Endothelial cell of umbilical vein (primary cell): Measurements from ENCODE around the gene CD200. TPM values are rescaled to one million over a fixed set of nuclear protein-coding genes. Genes with fewer than 3 reads are reported as not detected.

Experiments
- BruUV-seq: library from RNA; stranded (reverse); fragments of 400-500 nt; replicated peaks from 2 replicates; lab custom pipeline; 2021; lab: Mats Ljungman, UMichigan
- CTCF ChIA-PET: fragments of 300-600, 350-600 bp; sonication (Branson Sonifier 250); formaldehyde crosslinking; loops from one replicate; lab custom pipeline; 2021; ENCODE audit warnings: antibody characterized with exemption, inconsistent platforms; lab: Charles Lee
- POLR2A ChIA-PET: fragments of 300-600, 350-600 bp; sonication (Branson Sonifier 250); formaldehyde crosslinking; loops from one replicate; lab custom pipeline; 2021; ENCODE audit warnings: antibody characterized with exemption, inconsistent platforms; lab: Charles Lee
- DNase-seq: peaks from one replicate; pipeline ENCODE4 v3.0.0-alpha.2; 2011; ENCODE audit warnings: low read depth, low spot score
- FAIRE-seq: peaks from 2 replicates; lab custom pipeline; 2011; peaks lifted over from hg19 to GRCh38; lab: Jason Lieb, UNC
- H2AFZ ChIP-seq: 2 replicates; pipeline ENCODE4 v1.6.0; 2012; ENCODE audit warnings: low read depth, low read length, control low read depth, inconsistent platforms
- H3K27ac ChIP-seq: 2 replicates; pipeline ENCODE4 v1.5.1; 2011; ENCODE audit warnings: low read depth, mild to moderate bottlenecking, control low read depth, low read length, moderate library complexity; ENCODE audit not compliant: insufficient read depth
- H3K27me3 ChIP-seq, 2 experiments: 2 replicates each; pipeline versions ENCODE4 v1.6.0 to v1.6.1; 2011; ENCODE audit warnings: low read length in 2 of 2, mixed read lengths in 1 of 2; ENCODE audit not compliant: control insufficient read depth in 2 of 2, insufficient read depth in 2 of 2
- H3K36me3 ChIP-seq, 2 experiments: 2 replicates in 1 of 2; 3 replicates in 1 of 2; pipeline ENCODE4 v1.5.1; 2011; ENCODE audit warnings: low read length in 2 of 2, mild to moderate bottlenecking in 1 of 2, moderate library complexity in 1 of 2; ENCODE audit not compliant: control insufficient read depth in 2 of 2, insufficient read depth in 2 of 2; ENCODE audit errors: extremely low read depth in 1 of 2
- H3K4me1 ChIP-seq: 3 replicates; pipeline ENCODE4 v1.5.1; 2011; ENCODE audit warnings: mild to moderate bottlenecking, low read length; ENCODE audit not compliant: control insufficient read depth, insufficient read depth; ENCODE audit errors: extremely low read depth
- H3K4me2 ChIP-seq: 2 replicates; pipeline ENCODE4 v1.6.1; 2011; ENCODE audit warnings: low read length, control low read depth, mixed read lengths; ENCODE audit not compliant: insufficient read depth
- H3K4me3 ChIP-seq, 3 experiments: fragments of 200-600 bp in 1 of 3; sonication (generic), shearing (Covaris generic) in 1 of 3; replicated peaks in 1 of 3; 2 replicates each; pipeline ENCODE4 v1.5.1; 2011 to 2016; ENCODE audit warnings: control low read depth in 3 of 3, low read length in 3 of 3, mild to moderate bottlenecking in 2 of 3, inconsistent platforms in 1 of 3, low read depth in 1 of 3, moderate library complexity in 1 of 3; ENCODE audit not compliant: insufficient read depth in 1 of 3
- H3K79me2 ChIP-seq: 2 replicates; pipeline ENCODE4 v1.6.0; 2012; ENCODE audit warnings: low read length, inconsistent platforms; ENCODE audit not compliant: control insufficient read depth, insufficient read depth
- H3K9ac ChIP-seq: replicated peaks from 2 replicates; pipeline ENCODE3; 2011; ENCODE audit warnings: low read length, control low read depth; ENCODE audit not compliant: insufficient read depth; ENCODE audit errors: extremely low read depth
- H3K9me1 ChIP-seq: replicated peaks from 3 replicates; pipeline ENCODE4 v1.6.0; 2011; ENCODE audit warnings: mild to moderate bottlenecking, low read length; ENCODE audit not compliant: control insufficient read depth, insufficient read depth; ENCODE audit errors: extremely low read depth
- H3K9me3 ChIP-seq: replicated peaks from 2 replicates; pipeline ENCODE4 v1.5.1; 2012; ENCODE audit warnings: low read length, inconsistent platforms; ENCODE audit not compliant: control insufficient read depth, insufficient read depth
- H4K20me1 ChIP-seq: replicated peaks from 2 replicates; pipeline ENCODE3; 2011; ENCODE audit warnings: mild to moderate bottlenecking, low read length; ENCODE audit not compliant: control insufficient read depth, insufficient read depth; ENCODE audit errors: extremely low read depth
- CTCF ChIP-seq, 2 donors: IDR thresholded peaks; 1 replicate in 1 of 2; 2 replicates in 1 of 2; pipeline ENCODE4 v1.5.1; 2011; ENCODE audit warnings: low read length in 2 of 2, mild to moderate bottlenecking in 2 of 2, moderate library complexity in 2 of 2, control low read depth in 1 of 2, inconsistent platforms in 1 of 2, low read depth in 1 of 2; ENCODE audit not compliant: insufficient read depth in 1 of 2; ENCODE audit errors: extremely low read depth in 1 of 2
- EZH2 ChIP-seq: IDR thresholded peaks from 2 replicates; pipeline ENCODE4 v1.6.1; 2012; ENCODE audit warnings: borderline replicate concordance, low read depth, mild to moderate bottlenecking, moderate library complexity, low read length, inconsistent platforms; ENCODE audit not compliant: severe bottlenecking
- FOS ChIP-seq: IDR thresholded peaks from 2 replicates; pipeline ENCODE4 v1.6.1; 2011; ENCODE audit warnings: mild to moderate bottlenecking, low read length, moderate library complexity, borderline replicate concordance; ENCODE audit not compliant: insufficient read depth
- JUN ChIP-seq: IDR thresholded peaks from 2 replicates; pipeline ENCODE4 v1.6.1; 2011; ENCODE audit warnings: borderline replicate concordance, low read depth; ENCODE audit not compliant: insufficient read length, insufficient read depth
- MYC ChIP-seq: IDR thresholded peaks from one replicate; pipeline ENCODE4 v1.6.1; 2011; ENCODE audit warnings: mild to moderate bottlenecking, low read depth, low read length
- POLR2A ChIP-seq: IDR thresholded peaks from 2 replicates; pipeline ENCODE4 v1.6.1; 2012; ENCODE audit warnings: low read depth, mild to moderate bottlenecking, control low read depth, low read length
- POLR2AphosphoS5 ChIP-seq: IDR thresholded peaks from 2 replicates; pipeline ENCODE4 v1.6.1; 2012; ENCODE audit warnings: low read depth, mild to moderate bottlenecking, control low read depth, low read length, moderate library complexity; ENCODE audit not compliant: insufficient read depth
- dilution Hi-C: fragments of 300-500 bp; cut with MboI; formaldehyde crosslinking; loops from one replicate; pipeline ENCODE4 v1.15.0; 2019; ENCODE audit warnings: low sequenced_read_pairs; ENCODE audit not compliant: extremely low pct_ligation_motif_present
- intact Hi-C: fragments of 100-400 bp; cut with micrococcal nuclease; formaldehyde crosslinking; loops from one replicate; pipeline ENCODE4 v1.10.0; 2022
- polyA plus RNA-seq, 4 experiments: library from polyadenylated mRNA; depleted of rRNA in 3 of 4; stranded (reverse) in 3 of 4; unstranded in 1 of 4; fragments of >200 nt; gene quantifications; 2 replicates each; pipeline versions ENCODE4 v1.2.1 to v1.2.3, GENCODE V29; 2011 to 2012; ENCODE audit warnings: missing spikeins in 1 of 4
- total RNA-seq: library from RNA; stranded (reverse); gene quantifications from 2 replicates; pipeline ENCODE4 v1.2.3, GENCODE V29; 2021
- TF ChIP-seq, protein P1 (sequence below): IDR thresholded peaks from 2 replicates; pipeline ENCODE4 v1.6.1; 2011; ENCODE audit not compliant: insufficient read depth, insufficient read length

CD200 gene
- total and polyA plus RNA-seq, 2 donors (not counting 3 experiments of a cell fraction or from before 2014, with no cell fraction given): 8.1 to 8.2 TPM

- H2AFZ ChIP-seq: no peak overlapping the region
- H3K9me1 ChIP-seq: no peaks in the 10 kb centered on the region
- TF ChIP-seq EZH2 (no peak), JUN (no peak), POLR2AphosphoS5 (no peak), FOS (no peak), CTCF (IDR thresholded peaks at IDR 0.05; ENCODE audit: extremely low read depth in 1 of 2, insufficient read depth in 1 of 2, low read depth in 1 of 2, low read length in 2 of 2) (no peak), MYC (no peak), POLR2A (no peak)
- TF ChIP-seq, protein P1, sequence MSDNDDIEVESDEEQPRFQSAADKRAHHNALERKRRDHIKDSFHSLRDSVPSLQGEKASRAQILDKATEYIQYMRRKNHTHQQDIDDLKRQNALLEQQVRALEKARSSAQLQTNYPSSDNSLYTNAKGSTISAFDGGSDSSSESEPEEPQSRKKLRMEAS: no peak
- no peak overlapping the region for H3K4me2 ChIP-seq
- no peak overlapping the region for H3K4me3 ChIP-seq
- H3K36me3 ChIP-seq: no peaks in the 10 kb centered on the region
- peaks cover 2 to 8% of the 10 kb centered on the region in 2 experiments for H3K27me3 ChIP-seq
- no peak overlapping the region for H3K27ac ChIP-seq
- H3K9me3 ChIP-seq: no peaks in the 10 kb centered on the region
- H4K20me1 ChIP-seq: no peaks in the 10 kb centered on the region
- BruUV-seq: no TSS peak
- intact Hi-C loops (loop anchor here (10.0 kb wide), 1 partner anchor 205 kb away; no protein-coding TSS in a partner anchor), dilution Hi-C loops (no loop called here)
- no peak overlapping the region for H3K9ac ChIP-seq
- ChIA-PET CTCF (interaction anchor here (0.9 to 2.2 kb wide), 6 partner anchors 12 to 208 kb away, joined by 3 to 11 read pairs (median 6); partner anchors contain the start of genes CD200 and SLC9C1), POLR2A (no interaction called here)
- FAIRE-seq (no peak), DNase-seq (no peak)
- no peaks in the 10 kb centered on the region for H3K4me1 ChIP-seq
- no peaks in the 10 kb centered on the region for H3K79me2 ChIP-seq
Observed at GRCh38 chr3:112319516-112320276, 13.3 kb upstream of the CD200 start.
